ENCODE results near the gene LENG9.
"Not testable (repeated sequence)": the region's sequence is repeated elsewhere in the genome, so short reads cannot be mapped to it uniquely, and the experiment has no call there.

The LENG9 gene

DNA sequence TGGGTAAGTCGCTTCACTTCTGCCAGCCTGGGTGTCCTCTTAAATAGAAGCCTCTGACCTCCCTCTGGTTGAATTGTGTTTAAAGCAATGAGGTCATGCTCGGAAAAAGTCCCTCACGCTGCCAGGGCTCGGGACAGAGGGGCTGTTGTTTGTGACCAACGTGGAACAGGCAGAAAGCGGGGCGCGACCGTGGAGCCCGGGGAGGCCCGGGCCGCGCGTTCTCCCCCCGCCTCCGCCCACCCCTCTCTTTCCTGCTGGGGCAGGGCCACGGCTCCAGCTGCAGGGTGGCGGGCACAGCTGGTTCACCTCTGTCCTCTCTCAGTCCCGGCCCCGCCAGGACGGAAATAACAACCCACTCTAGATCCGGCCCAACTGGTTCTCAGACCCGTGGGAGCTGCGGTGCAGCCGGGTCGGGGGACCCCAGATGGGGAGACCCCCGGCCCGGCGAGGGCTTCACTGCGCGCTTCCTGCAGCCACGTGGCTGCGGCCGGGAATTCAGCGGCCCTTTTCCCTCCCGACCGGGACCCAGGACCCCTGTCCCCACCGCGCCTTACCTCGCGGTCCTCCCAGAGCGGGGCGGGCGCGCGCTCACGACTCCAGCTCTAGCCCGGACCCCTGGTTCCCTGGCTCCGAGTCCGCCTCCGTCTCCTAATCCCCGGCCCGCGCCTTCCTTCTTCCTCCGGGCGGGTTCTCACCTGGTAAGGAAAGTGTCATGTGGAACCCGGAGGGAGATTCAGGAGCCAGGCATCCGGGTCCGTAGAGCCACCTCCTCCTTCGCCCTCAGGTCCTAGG is 7.6 kb upstream of the LENG9 start:
- Mint-ChIP-seq H3K4me3 (no peak overlapping the region), H3K27me3 (peaks cover 19% of the 10 kb centered on the region), H3K4me1 (peaks cover 19% of the 10 kb centered on the region), H3K36me3 (no peaks in the 10 kb centered on the region), H3K27ac (no peak overlapping the region), H3K9me3 (no peaks in the 10 kb centered on the region)
- peak; percentile 58 for ATAC-seq (ENCODE audit: low read depth)
- DNase-seq (ENCODE audit: low spot score in 2 of 2), result no peak

DNA sequence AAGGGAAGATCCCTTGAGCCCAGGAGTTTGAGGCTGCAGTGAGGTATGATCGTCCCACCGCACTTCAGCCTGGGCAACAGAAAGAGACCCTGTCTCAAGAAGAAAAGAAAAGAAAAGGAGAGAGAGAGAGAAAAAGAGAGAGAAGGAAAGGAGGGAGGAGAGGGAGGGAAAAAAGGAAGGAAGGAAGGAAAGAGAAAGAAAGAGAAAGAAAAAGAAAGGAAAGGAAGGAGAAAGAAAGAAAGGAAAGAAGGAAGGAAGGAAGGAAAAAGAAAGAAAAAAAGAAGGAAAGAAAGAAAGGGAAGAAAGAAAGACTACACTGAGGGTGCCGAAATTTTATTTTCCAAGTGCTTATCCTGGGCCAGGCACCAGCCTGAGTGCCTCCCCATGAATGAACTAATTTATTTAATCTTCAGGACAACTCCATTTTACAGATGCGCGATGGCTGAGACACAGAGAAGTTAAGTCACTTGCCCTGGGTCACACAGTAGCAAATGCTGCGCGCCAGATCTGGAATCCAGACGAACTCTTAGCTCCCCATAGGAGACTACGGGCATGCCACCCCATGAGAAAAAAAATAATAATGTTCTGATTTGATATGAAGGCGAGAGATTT is 6.8 kb upstream of the LENG9 start:
- Mint-ChIP-seq H3K27ac (no peak overlapping the region), H3K4me1 (peaks cover 19% of the 10 kb centered on the region), H3K9me3 (no peaks in the 10 kb centered on the region), H3K4me3 (no peak overlapping the region), H3K36me3 (no peaks in the 10 kb centered on the region), H3K27me3 (peaks cover 19% of the 10 kb centered on the region)
- DNase-seq (ENCODE audit: low spot score in 2 of 2) (no peak), ATAC-seq (ENCODE audit: low read depth) (no peak)

GRCh38 chr19:54469496-54469934 is 5.9 kb upstream of the LENG9 start:
- ATAC-seq (ENCODE audit: low read depth) (no peak), DNase-seq (ENCODE audit: low spot score in 2 of 2) (no peak)
- Mint-ChIP-seq H3K4me3 (no peak overlapping the region), H3K9me3 (no peaks in the 10 kb centered on the region), H3K4me1 (peaks cover 19% of the 10 kb centered on the region), H3K27me3 (peaks cover 19% of the 10 kb centered on the region), H3K36me3 (no peaks in the 10 kb centered on the region), H3K27ac (no peak overlapping the region)

DNA sequence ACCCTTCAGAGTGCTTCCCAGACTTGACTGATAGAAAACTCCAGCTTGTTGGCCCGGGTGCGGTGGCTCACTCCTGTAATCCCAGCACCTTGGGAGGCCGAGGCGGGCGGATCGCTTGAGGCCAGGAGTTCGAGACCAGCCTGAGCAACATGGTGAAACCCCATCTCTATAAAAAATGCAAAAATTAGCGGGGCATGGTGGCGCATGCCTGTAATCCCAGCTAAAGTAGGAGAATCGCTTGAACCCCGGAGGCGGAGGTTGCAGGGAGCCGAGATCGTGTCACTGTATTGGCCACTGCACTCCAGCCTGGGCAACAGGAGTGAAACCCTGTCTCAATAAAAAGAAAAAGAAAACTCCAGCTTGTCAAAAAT is 2.5 kb upstream of the LENG9 start:
- H3K9me3 Mint-ChIP-seq; H3K4me3 Mint-ChIP-seq; ATAC-seq (ENCODE audit: low read depth); H3K27ac Mint-ChIP-seq; DNase-seq (ENCODE audit: low spot score in 2 of 2); H3K27me3 Mint-ChIP-seq; H3K36me3 Mint-ChIP-seq: not testable (repeated sequence)
- peaks cover 27% of the 10 kb centered on the region for H3K4me1 Mint-ChIP-seq

DNA sequence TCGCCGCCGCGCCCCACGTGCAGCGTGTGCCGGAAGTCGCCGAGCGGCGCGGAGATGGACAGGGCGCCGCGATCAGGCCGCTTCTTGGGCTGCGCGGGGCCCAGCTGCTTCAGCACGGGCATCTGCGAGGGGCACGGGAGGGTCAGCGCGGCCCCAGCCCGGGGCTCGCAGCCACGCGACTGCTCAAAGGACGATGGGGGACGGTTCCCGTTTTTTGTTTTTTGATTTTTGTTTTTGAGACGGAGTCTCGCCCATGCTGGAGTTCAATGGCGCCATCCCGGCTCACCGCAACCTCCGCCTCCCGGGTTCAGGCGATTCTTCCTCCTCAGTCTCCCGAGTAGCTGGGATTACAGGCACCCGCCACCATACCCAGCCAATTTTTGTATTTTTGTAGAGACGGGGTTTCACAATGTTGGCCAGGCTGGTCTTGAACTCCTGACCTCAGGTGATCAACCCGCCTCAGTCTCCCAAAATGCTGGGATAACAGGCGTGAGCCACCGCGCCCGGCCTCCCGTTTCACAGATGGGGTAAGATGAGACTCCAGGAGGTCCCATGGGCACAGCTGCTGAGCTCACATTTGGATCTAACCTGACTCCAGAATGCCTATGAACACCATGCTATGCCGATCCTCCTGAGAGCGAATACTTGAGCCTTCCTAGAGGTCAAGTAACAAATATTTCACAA is 2.0 kb upstream of the LENG9 start:
- DNase-seq (ENCODE audit: low spot score in 2 of 2) (no peak), ATAC-seq (ENCODE audit: low read depth) (no peak)
- peaks cover 8% of the 10 kb centered on the region for H3K27me3 Mint-ChIP-seq
- H3K9me3 Mint-ChIP-seq, result peaks cover 1% of the 10 kb centered on the region
- peaks cover 5% of the 10 kb centered on the region for H3K36me3 Mint-ChIP-seq
- peaks cover 23% of the 10 kb centered on the region for H3K4me1 Mint-ChIP-seq
- H3K27ac Mint-ChIP-seq, result peak overlapping the region; percentile 20
- peak overlapping the region; percentile 70 for H3K4me3 Mint-ChIP-seq

GRCh38 chr19:54464630-54465425 is 1.2 kb upstream of the LENG9 start:
- Mint-ChIP-seq H3K9me3 (peaks cover 1% of the 10 kb centered on the region), H3K27me3 (peaks cover 4% of the 10 kb centered on the region), H3K4me1 (peaks cover 19% of the 10 kb centered on the region), H3K36me3 (peaks cover 5% of the 10 kb centered on the region), H3K4me3 (peak overlapping the region; percentile 83), H3K27ac (peak overlapping the region; percentile 90)
- ATAC-seq (ENCODE audit: low read depth) (peak; percentile 17), DNase-seq (ENCODE audit: low spot score in 2 of 2) (peak; percentile 50 to 68)

DNA sequence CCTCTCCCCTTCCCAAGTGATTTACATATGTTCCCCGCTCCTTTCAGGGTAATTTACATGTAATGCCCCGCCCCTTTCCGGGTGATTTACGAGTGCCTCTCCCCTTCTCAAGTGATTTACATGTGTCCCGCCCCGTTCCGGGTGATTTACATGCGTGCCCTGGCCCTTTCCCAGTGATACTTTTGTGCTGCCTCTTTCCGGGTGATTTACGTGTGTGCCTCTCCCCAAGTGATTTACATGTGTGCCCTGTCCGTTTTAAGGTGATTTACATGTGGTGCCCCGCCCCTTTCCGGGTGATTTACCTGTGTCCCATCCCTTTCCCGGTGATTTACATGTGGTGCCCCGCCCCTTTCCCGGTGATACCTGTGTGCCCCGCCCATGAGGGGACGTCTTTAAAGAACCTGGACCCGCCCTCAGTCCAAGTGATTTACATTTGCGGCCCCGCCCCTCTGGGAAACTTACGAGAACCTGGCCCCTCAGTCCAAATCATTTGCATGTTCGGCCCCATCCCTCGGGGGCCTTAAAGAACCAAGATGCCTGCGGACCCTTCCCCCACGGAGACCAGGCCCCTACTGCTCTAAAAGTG is 559 bp upstream of the LENG9 start:
- Mint-ChIP-seq H3K27me3 (peaks cover 2% of the 10 kb centered on the region), H3K4me3 (peak overlapping the region; percentile 83), H3K36me3 (peaks cover 7% of the 10 kb centered on the region), H3K4me1 (peaks cover 17% of the 10 kb centered on the region), H3K27ac (peak overlapping the region; percentile 90), H3K9me3 (peaks cover 1% of the 10 kb centered on the region)
- peak; percentile 83 to 90 for DNase-seq (ENCODE audit: low spot score in 2 of 2)
- peak; percentile 62 for ATAC-seq (ENCODE audit: low read depth)

DNA sequence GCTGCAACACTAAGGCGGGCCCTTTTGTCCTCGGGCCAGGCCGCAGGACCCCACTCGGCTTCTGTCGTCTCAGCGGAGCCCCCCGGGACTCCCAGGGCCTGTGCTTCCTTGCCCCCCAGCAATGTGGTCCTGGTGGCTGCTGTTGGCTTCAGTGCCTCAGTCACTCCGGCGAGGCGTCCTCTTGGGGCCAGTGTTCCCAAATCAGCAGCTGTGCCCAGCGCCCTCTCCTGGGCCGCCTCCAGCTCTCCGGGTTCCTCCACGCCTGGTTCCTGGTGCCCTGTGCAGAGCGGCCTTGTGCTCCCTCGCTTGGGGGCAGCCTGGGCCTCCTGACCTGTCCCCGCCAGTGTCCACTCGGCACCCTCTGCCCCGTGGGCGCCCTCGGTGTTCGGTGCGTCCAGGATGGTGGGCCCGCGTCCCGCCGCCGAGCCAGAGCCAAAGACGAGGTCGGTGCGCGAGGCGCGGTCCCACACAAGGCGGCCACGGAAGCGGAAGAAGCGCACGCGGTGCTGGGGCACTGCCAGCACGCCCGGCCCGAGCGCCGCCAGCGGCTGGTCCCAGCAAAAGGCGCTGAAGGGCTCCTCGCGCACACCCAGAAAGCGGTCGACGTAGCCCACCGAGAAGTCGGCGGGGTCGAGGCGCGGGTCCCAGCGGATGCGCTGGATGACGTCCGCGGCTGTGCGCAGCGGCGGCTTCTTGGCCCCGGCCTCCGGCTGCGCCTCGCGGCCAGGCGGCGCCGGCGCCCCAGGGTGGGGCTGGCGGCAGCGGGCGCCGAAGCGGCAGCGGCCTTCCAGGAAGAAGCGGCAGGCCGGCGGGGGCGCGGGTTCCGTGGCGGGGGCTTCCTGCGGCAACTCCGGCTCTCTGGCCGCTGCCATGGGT is 685 bp downstream of the LENG9 start:
- Mint-ChIP-seq H3K4me3 (peak overlapping the region; percentile 83), H3K27ac (peak overlapping the region; percentile 90), H3K4me1 (peaks cover 24% of the 10 kb centered on the region), H3K36me3 (peaks cover 20% of the 10 kb centered on the region), H3K27me3 (no peaks in the 10 kb centered on the region), H3K9me3 (peaks cover 1% of the 10 kb centered on the region)
- peak in 1 of 2 donors; percentile 59 for DNase-seq (ENCODE audit: low spot score in 2 of 2)
- ATAC-seq (ENCODE audit: low read depth), result peak; percentile 23

GRCh38 chr19:54462047-54462654 is 1.4 kb downstream of the LENG9 start:
- Mint-ChIP-seq H3K27ac (peak overlapping the region; percentile 50), H3K36me3 (peaks cover 20% of the 10 kb centered on the region), H3K4me1 (peaks cover 24% of the 10 kb centered on the region), H3K4me3 (peak overlapping the region; percentile 14), H3K27me3 (no peaks in the 10 kb centered on the region), H3K9me3 (peaks cover 1% of the 10 kb centered on the region)
- no peak for DNase-seq (ENCODE audit: low spot score in 2 of 2)
- ATAC-seq (ENCODE audit: low read depth), result no peak

DNA sequence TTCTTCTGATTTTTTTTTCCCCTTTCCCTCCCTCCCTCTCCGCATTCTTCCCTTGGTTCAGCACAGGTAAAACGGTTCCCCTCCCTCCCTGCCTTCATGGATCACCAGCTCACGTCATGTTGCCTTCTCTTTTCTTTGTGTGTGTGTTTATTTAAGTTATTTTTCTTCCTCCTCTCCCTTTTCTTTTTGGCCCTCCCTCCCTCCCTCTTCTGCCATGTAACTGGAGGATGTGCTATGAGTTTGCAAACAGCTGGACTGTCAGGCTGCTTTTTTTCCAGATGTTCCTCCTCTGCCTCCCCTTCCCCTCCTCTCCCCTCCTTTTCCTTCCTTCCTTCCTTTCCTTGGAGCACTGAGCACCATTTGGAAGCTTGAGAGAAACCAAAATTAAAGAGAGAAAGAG is 2.0 kb downstream of the LENG9 start:
- no peak for ATAC-seq (ENCODE audit: low read depth)
- Mint-ChIP-seq H3K27ac (peak overlapping the region; percentile 50), H3K9me3 (peaks cover 1% of the 10 kb centered on the region), H3K27me3 (no peaks in the 10 kb centered on the region), H3K4me3 (peak overlapping the region; percentile 8), H3K4me1 (peaks cover 24% of the 10 kb centered on the region), H3K36me3 (peaks cover 20% of the 10 kb centered on the region)
- no peak for DNase-seq (ENCODE audit: low spot score in 2 of 2)

DNA sequence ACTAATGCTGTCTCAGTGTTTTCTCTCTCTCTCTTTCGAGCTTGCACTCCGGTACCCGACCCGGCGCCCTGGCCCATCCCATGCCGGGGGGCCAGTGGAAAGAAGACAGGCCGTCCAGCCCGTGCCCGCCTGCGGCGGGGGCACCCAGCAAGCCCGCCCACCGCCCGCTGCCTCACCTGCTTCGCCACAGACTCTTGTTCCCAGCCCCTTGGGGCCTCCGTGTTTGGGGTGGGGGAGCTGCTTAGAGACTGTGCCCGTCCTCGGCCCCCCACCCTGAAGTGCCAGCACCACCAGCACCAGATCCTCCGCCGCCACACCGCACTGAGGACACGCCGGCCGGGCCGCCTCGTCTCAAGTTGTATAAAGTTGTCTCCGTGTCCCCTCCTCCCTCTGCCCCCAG is 2.4 kb downstream of the LENG9 start:
- DNase-seq (ENCODE audit: low spot score in 2 of 2) (no peak), ATAC-seq (ENCODE audit: low read depth) (no peak)
- Mint-ChIP-seq H3K27ac (peak overlapping the region; percentile 50), H3K9me3 (peaks cover 1% of the 10 kb centered on the region), H3K36me3 (peaks cover 22% of the 10 kb centered on the region), H3K4me1 (peaks cover 24% of the 10 kb centered on the region), H3K27me3 (no peaks in the 10 kb centered on the region), H3K4me3 (no peak overlapping the region)

DNA sequence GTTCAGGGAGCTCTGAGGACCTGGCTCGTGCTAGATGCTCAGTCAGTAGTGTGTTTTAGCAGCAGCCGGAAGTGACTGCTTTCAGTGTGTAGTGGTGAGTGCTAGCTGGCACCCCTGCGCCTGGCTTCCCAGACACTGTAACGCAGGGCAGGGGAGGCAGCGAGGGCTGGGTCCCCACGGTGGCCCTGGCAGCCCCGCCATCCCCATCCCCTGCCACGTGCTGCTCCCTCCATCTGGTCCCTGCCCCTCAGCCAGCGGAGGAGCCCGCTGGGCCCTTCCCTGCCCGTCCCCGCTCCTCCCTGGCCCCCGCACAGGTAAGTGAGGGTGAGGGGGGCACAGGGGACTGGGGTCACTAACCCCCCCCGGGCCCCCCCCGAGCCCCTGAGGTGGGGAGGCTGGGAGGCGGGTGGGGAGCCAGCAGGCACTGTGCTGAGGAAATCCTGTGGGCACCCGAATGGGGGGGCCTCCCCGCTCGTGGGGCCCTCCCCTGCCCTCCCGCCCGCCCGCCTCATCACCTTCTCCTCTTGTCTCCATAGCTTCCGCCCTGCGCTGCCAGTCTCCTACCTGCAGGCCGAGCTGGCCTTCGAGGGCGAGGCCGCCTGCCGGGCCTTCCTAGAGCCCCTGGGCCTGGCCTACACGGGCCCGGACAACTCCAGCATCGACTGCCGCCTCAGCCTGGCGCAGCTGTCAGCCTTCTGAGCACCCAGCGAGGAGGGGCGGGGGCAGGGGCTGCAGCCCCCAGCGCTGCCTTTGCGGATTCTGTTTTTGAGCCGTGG is 3.2 kb downstream of the LENG9 start:
- Mint-ChIP-seq H3K4me3 (no peak overlapping the region), H3K4me1 (peaks cover 24% of the 10 kb centered on the region), H3K27me3 (no peaks in the 10 kb centered on the region), H3K9me3 (peaks cover 1% of the 10 kb centered on the region), H3K27ac (no peak overlapping the region), H3K36me3 (peaks cover 25% of the 10 kb centered on the region)
- DNase-seq (ENCODE audit: low spot score in 2 of 2) (no peak), ATAC-seq (ENCODE audit: low read depth) (no peak)

Data from memory B cell (primary cell).